ENCODE data around the gene RGS7.
A peak's percentile ranks its signal among the peaks of the same experiment; 100 is the strongest.
"Not testable (repeated sequence)": the region's sequence is repeated elsewhere in the genome, so short reads cannot be mapped to it uniquely, and the experiment has no call there.

Gene RGS7

DNA sequence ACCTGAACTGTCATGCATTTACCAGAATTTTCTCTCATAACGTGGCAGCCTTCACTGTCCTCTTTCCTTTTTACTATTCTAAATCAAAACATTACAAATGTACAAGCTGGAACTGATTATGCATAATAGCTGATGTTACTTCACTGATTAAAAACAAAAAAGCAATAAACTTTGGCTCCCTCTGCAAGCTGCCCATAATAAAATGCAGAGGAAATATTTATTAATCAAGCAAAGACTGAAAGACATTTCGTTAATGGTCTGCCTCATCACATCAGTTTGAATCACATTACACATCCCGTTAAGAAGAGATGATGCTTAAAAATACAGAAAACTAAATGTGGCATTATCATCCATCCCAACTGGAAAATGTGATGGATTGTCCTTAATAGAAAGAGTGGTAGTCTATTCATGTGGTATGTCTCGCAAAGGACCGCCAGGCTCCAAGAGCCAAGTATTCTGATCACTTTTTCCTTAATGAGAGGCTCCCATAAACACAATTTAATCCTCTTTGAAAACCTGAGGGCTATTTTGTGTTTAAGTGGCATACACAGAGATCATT, 225.3 kb downstream of the RGS7 start:
- no peak for DNase-seq

DNA sequence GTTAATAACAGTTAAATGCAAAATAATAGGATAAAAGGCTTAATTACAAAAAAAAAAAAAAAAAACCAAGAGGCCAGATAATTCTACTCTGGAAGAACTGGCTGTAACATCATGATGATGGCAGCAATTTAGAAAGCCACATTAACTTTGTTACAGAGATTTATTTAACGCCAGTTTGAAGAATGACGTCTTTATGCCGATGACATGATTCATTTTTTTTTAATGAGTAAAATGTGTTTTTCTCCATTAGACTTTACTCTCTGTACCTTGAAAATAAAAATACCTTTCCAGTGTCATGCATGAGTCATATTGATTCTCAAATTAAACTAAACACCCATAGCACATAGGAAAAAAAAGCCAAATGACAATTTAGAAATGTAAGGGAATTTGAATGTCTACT, 226.1 kb downstream of the RGS7 start:
- no peak for DNase-seq

DNA sequence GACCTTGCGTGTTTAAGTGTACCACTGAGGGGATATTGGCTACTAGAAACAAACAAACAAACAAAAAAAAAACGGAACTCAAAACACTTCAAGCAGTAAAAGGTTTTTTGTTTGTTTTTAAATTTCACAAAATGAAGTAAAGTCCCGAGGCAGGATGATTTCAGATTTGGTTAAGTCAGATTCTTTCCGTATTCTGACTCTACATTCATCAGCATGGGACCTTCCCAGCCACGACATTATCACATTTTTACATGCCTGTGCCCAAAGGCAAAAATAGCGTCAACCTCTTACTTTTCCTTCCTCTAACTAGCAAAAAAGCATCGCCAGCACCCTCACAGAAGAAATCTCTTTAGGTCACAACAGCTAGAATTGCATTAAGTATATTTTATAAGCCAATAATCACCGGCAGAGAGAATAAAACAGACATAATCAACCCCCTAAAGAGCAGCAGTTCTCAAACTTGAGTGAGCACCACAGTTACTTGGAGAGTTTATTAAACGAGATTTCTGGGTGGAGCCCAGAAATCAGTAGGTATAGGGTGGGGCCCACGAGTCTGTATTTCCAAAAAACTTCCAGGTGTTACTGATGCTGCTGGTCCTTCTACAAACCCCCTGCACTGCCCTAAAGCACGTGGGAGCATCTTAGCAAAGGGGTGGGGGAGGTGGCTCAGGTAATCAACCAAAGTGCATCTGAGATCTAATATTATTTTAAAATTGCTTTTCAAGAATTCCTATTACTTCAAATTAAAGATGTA, 227.6 kb downstream of the RGS7 start:
- no peak for DNase-seq

DNA sequence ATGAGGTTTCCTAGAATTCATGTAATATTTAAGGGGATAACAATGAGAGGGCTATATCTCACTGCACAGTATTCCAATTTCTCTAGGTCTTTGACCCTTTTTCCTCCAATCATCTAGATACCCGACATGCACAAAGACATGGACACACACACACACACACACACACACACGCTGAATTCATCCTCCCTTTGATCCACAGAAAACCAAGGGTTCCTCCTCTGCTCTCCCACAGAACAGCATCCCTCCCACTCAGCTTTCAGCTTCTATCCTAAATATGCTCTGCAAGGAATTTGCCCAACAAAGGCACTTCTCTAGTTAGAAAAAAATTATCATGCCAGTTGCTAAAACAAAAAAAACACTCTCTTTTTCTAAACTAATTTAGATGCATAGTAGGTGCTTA, 231.7 kb downstream of the RGS7 start:
- no peak for DNase-seq

DNA sequence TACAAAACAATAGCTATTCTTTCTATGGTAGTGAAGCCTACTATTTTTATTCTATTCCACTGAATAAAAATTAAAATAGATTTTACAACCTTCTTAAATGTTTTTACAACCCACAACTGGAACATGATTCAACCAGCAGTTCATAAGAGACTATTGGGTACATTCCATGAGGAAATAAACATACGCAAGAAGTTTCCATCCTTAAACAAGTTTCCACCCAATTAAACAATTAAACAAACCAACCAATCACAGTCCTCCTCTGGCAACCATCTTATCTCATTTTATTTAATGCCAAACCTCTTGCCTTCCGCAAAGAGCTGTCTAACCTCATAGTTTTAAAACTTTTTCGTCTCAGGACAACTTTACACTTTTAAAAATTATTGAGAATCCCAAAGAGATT, 239.0 kb downstream of the RGS7 start:
- DNase-seq = no peak

DNA sequence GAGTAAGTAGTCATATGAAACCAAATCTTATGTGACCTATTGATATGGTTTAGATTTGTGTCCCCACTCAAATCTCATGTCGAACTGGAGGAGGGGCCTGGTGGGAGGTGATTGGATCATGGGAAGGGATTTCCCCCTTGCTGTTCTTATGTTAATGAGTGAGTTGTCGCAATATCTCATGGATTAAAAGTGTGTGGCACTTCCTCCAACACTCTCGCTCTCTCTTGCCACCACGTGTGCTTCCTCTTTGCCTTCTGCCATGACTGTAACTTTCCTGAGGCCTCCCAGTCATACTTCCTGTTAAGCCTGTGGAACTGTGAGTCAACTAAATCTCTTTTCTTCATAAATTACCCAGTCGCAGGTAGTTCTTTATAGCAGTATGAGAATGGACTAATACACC, 241.2 kb downstream of the RGS7 start:
- no peak for DNase-seq

DNA sequence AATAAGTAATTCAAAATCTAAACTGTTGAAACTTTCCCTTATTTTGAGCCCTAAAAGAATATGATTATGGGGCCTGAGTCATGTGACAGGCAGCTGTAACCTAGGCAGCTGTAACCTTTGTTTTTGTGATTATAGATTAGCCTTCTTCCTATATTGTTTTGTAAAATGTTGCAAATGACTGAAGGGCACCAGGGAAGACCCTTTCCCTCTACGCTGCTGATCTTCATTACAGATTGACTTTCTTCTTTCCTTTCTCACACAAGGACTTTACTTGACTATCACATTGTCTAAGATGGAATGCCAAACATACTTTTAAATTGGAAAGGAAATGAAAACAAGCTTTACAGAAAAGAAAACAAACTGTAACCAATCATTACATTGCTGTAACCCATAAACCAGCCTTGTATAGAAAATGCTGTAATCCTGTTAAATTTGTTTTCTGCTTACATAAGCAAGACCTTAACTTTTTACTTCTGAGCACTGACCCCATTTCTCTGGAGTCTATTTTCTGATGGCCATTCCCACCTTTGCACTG, 242.2 kb downstream of the RGS7 start:
- DNase-seq = no peak

DNA sequence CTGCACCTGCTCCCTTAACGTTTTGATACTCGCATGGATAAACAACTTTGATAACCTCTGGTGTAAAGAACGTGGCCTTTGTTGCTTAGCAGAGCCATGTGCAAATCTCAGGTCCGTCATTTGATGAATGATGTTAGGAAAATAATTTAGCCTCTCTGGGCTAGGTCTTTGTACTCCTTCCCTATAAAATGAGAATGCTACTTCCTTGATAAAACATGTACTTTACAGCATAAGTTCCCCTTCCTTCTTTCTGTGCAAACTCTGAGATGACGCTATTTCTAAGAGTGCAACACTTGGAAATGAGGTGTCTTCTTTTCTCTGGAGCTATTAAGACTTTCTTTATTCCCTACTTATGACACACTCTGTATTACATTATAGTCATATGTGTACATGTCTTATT, 243.4 kb downstream of the RGS7 start:
- no peak for DNase-seq

DNA sequence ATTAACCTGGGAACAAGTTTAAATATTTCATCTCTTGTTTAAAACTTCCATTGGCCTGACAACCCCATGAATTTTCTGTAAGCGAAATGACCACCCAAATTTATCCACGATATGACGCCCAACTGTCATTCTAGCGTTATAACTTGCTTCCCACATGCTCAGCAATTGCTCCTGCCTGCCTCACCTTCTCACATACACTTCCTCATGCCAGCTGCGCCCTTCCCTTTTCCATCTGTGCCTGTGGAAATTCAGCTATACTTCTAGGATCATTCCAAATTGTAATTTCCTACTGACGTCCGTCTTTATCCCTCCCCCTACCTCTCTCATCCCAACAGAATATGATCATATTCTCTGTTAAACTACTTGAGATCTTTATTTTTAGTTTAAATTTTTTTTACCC, 248.0 kb downstream of the RGS7 start:
- DNase-seq = no peak

DNA sequence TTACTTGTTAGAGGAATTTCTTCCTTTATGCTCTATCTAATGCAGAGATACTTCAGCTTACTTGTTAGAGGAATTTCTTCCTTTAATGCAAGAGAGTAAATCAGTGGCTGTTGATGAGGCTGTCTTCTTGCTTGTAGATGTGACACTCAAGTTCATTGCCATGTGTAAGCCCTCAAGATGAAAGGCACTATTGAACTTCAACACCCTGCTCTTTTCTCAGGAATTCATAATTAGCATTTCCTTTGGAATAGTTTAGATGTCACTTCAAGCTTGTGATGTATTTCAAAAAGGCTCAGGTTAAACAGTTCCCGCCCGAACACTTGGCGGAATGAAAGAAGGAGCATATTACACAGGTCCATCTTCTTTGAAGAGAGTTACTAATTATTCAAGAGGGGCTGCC, 251.9 kb downstream of the RGS7 start:
- no peak for DNase-seq

DNA sequence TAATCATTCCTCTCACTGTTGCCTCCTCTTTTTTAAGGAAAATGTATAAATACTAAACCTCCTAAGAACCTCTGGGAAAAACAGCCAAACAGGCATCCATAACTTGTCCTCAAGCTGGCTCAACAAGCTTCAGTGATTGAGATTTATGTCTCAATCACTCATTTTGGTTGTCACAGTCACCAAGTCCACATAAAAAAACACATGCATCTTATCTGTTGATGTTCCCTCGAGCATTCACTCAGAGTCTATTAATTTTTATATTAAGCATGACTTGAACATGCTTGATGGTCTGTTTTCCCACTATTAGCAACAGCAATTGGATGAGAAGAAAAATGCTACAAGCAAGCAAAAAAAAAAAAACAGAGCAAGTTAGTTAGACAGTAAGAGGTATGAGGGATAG, 254.3 kb downstream of the RGS7 start:
- no peak for DNase-seq

DNA sequence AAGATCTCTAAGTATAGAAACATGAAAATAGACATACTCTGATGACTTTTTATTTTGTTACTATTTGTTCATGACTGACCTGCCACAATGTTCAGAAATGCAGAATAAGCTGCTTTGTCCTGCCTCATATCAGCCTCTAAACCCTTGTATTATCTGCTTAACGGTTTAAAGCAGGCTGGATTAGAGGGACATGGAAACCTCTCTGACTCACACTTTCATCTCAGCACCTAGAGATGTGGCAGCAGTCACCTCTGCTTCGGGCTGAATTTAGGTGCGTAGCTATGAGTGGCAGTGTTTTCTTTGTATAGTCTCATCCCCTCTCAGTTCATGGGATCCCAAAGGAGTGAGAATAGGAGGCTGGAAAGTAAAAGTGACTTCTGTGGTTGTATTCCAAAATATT, 255.4 kb downstream of the RGS7 start:
- no peak for DNase-seq

DNA sequence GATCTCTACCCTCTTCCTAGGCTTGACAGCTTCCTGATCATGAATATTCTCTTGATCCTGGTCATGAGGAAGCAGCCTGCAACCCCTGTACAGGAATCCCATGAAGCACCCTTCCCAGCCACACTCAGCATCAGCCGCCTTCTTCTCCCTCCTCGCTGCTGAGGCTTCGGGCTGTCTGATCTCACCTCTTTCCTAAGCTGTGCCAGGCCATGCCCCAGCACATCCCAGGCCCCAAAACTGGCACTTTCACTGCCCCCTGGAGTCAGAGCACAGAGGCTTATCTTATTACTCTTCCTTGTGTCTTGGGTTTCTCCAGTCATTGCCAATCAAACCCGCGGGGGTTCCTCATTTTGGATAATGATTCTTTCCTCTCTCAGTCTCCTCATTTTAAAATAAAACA, 259.5 kb downstream of the RGS7 start:
- no peak for DNase-seq

DNA sequence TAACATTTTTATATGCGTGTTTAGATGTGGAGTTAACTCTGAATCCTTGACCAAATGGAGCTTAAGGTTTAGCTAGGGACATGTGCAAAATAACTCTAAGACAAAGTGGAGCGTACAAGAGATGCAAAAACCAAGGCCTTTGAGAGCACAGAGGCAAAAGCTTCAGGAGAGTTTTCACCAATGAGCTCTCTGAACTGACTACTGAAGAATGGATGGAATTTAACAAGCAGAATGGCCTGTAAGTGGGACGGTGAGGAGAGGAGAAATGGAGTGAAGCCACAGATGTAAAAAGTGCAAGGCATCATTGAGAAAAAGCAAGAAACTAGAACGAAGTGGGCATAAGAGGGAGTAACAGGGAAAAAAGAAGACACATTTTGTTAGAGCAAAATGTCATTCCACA, 260.0 kb downstream of the RGS7 start:
- no peak for DNase-seq

DNA sequence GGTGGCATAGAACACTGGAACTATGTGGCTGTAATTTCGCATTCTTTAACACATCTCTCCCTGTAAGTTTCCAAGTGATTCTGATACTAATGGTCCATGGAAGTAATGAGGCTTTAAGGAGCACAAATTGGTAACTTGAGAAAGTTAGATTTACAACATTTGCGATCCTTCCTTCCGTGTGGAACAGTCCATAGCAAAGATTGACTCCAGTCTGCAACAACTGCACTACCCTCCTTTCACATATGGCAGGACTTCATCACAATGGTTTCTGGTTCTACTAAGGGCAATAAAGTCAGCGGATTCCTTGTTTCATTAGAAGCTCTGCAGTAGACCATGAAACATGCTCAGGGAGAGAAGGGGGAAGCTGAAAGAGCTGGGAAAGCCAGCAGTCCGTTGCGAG, 261.2 kb downstream of the RGS7 start:
- DNase-seq = no peak

DNA sequence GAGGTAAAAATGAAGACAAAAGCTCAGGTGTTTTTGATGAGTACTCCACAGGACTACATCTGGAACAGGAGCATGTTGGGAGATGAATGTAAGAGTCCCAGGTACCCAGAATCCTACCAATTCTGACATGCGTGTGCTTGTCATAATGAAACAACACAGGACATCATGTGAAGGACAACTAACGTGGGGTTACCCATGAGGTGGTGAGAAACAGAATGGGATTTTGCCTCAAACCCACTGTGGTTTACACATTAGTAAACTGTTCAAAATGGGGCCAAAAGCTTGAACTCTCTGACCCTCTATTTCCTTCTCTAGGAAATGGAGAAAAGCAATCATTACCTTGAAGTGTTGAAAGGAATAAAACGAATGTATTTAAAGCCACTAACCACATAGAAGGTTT, 266.2 kb downstream of the RGS7 start:
- no peak for DNase-seq

DNA sequence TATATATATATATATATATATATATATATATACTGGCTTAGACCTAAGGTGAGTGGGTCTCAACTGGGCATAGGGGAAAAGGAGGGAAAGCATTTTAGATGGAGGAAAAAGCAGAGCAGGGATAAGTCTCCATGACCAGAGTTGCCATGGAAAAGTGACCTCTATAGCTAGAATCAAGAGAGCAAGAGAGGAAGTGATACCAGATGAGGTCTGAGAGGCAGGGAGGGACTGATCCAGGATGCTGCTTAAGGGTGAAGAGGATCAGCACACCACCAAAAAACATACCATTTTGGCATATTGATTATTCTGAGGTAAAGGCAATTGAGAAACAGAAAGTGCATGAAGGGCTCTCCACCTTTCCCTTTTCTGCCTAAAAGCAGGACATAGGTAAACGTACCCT, 267.9 kb downstream of the RGS7 start:
- DNase-seq = not testable (repeated sequence)

DNA sequence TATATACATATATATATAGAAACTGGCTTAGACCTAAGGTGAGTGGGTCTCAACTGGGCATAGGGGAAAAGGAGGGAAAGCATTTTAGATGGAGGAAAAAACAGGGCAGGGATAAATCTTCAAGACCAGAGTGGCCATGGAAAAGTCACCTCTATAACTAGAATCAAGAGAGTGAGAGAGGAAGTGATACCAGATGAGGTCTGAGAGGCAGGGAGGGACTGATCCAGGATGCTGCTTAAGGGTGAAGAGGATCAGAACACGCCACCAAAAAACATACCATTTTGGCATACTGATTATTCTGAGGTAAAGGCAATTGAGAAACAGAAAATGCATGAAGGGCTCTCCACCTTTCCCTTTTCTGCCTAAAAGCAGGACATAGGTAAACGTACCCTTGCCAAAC, 268.9 kb downstream of the RGS7 start:
- DNase-seq = not testable (repeated sequence)

DNA sequence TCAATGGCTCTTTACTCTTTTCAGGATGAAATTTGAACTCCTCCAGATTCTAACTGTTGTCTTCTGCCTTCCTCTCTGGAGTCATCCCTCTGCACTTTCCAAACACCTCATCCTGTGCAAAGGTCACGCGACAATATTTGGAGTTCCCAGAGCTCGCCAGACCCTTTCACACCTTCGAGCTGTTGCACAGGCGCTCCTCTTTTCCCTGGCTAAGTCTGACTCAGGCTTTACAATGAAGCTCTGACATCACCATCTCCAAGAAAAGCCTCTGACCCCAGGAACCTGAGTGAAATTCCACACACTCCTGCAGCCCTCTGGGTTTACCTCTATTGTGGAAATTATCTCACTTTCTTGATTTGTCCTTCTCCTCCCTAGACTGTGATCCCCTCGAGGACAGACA, 270.3 kb downstream of the RGS7 start:
- DNase-seq = no peak

DNA sequence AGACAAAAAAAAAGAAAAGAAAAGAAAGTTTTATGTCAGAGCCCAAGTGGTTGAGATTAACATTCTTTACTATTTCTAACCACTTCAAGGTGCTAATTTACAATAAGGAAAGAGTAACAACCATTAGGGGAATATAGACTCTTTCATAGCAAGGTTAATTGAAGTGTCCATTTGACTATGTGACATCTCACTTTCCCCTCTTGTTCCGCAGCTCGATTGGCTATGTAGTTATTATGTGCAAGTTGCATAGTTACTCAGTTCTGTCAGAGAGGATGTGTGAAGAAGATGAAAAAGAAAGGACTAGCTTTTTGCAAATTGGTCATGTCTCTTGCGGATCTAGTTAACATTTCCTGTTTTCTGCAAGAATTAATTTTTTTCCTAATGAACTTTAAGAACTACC, 273.7 kb downstream of the RGS7 start:
- DNase-seq = no peak

DNA sequence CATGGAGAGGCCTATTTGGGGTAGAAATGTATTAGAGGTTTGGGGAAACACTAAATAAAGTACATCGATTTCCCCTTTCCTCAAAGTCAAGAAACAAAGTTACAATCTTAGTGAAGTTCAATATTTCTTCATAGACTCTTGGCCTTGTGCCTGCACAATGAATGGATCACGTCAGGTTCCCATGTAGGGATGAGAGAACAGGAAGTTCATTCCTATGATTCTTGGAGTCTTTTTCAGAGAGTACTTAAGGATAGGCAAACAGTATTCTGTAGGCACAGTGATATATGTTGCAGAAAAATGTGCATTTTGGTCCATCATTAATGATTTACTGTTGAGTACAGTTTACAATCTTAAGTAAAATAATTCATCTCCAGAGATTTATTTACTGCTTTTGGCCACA, 275.5 kb downstream of the RGS7 start:
- no peak for DNase-seq

DNA sequence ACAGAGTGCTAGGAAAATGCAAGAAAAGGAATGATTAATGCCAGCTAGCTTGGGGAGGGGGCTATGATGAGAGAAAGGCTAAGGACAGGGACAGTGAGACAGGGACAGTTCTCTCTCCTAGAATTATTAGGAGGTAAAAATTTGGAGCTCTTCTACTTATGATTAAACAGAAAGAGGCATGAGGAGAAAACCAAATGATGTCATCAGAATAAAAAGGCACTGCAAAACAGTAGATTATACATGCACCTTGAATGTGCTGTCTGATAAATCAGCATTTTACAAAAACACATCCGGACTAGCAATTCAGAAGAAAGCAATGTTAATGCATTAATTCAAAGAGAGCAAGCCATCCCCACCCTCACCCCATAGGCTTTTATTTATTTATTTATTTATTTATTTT, 277.5 kb downstream of the RGS7 start:
- DNase-seq = no peak

DNA sequence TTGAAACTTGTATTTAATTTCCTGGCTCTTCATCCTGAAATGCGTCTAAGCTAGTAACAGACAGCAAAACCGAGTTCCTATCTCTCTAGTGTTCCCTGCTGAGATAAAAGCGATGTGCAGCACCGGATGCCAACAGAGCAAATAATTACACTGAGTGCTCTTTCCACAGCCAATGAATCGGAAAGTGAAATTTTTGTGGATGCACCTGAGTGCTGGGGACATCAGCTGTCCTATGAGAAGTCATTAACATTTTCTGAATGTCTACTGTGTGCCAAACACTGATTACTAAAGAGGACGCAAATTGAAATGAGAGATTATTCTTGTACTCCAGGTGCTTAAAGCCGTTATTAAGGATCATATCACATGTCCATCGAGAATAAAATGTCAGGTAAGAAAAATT, 278.0 kb downstream of the RGS7 start:
- DNase-seq = peak; percentile 70

DNA sequence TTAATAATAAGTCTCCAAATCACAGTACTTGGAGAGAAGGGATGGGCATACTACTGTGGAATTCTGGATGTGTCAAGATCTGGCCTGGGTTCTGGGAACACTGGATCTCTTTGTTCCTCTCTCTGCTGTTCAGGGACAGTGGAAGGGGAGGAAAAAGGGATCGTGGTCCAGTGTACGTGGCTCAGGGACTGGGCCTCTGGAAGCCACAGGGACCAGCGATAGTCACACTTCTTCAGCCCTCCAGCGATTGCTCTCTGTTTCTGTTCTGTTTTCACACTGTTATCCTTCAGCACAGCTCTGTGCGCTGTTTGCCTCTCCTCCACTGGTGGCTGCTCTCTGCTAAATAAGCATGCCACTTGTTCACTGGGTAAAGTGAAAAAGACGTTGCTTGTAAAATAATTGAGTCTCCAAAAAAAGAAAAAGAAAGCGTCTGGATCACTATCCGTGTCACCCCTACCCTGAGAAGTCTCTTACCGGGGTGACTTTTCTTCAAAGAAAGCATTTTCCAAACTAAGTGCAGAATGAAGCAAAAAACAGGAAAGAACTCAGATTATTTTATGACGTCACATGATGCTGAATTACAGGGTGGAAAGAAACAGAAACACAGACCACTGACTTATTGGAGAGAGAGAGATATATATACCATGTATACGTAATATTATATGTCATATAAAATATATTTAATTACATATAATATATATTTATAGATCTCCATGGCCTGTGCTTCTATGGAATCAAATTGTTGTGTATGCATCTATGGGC, 279.4 kb downstream of the RGS7 start:
- no peak for DNase-seq
